Measurements from ENCODE around the gene ACTN3. TPM values are rescaled to one million over a fixed set of nuclear protein-coding genes. Genes with fewer than 3 reads are reported as not detected.

Gene ACTN3
- total RNA-seq (under 1 TPM in 5 of 7 donors, not detected in 2; 0.11 to 0.28 (median 0.25) TPM), polyA plus RNA-seq (under 1 TPM in 1 of 2 donors, not detected in 1; 0.22 TPM)
- long read RNA-seq, donor 1, partial matches to known transcripts: 0 of 1 reads
- long read RNA-seq, donor 1, other reads (novel, unspliced or antisense): 0 of 1 reads
- long read RNA-seq, donor 2: 0 reads
- long read RNA-seq, donor 3: 0 reads

GRCh38 chr11:66546368-66546965, at the start of gene ACTN3:
ACTN3 (plus strand) TSS chr11:66546903; CDS start chr11:66546938, 35 bp downstream.
- Histone ChIP-seq H3K4me3 (peak within 1 kb of the TSS; percentile 86), H3K4me1 (ENCODE audit: insufficient read depth) (peaks cover 2% of the 10 kb centered on the region), H3K9me3 (no peaks in the 10 kb centered on the region), H3K36me3 (no peaks in the 10 kb centered on the region), H3K27me3 (no peaks in the 10 kb centered on the region), H3K27ac (no peak within 1 kb of the TSS)
- peak; percentile 42 to 71 (median 50) for DNase-seq
- intact Hi-C loops (cut with DNase I): no loop called here
- TF ChIP-seq POLR2A (IDR thresholded peaks at IDR 0.05) (no peak), EP300 (IDR thresholded peaks at IDR 0.05) (no peak), CTCF (IDR thresholded peaks at IDR 0.05) (no peak)
- WGBS, 3 donors: 0 to 3% (median 1%) methylated on average over 33 to 37 of the region's 37 CpGs

GRCh38 chr11:66497206-66497605, 49.5 kb upstream of the ACTN3 start:
- Histone ChIP-seq H3K36me3 (no peaks in the 10 kb centered on the region), H3K9me3 (no peaks in the 10 kb centered on the region), H3K4me3 (no peak overlapping the region), H3K27ac (no peak overlapping the region), H3K4me1 (ENCODE audit: insufficient read depth) (no peaks in the 10 kb centered on the region), H3K27me3 (no peaks in the 10 kb centered on the region)
- 95 to 96% (median 96%) methylated on average over 16 of the region's 16 CpGs for WGBS, 3 donors
- no peak for TF ChIP-seq EP300 (IDR thresholded peaks at IDR 0.05)
- TF ChIP-seq CTCF (IDR thresholded peaks at IDR 0.05): no peak
- no peak for TF ChIP-seq POLR2A (IDR thresholded peaks at IDR 0.05)
- intact Hi-C loops (cut with DNase I): no loop called here
- DNase-seq: no peak

GRCh38 chr11:66498506-66498905, 48.2 kb upstream of the ACTN3 start:
- Histone ChIP-seq H3K4me1 (ENCODE audit: insufficient read depth) (no peaks in the 10 kb centered on the region), H3K27ac (no peak overlapping the region), H3K36me3 (no peaks in the 10 kb centered on the region), H3K27me3 (no peaks in the 10 kb centered on the region), H3K9me3 (no peaks in the 10 kb centered on the region), H3K4me3 (no peak overlapping the region)
- intact Hi-C loops (cut with DNase I): no loop called here
- no peak for TF ChIP-seq POLR2A (IDR thresholded peaks at IDR 0.05)
- TF ChIP-seq CTCF (IDR thresholded peaks at IDR 0.05): no peak
- TF ChIP-seq EP300 (IDR thresholded peaks at IDR 0.05): no peak
- WGBS, 3 donors: 83 to 89% (median 86%) methylated on average over 5 of the region's 5 CpGs
- DNase-seq: no peak

- intact Hi-C loops (cut with DNase I): no loop called here
- Histone ChIP-seq H3K36me3 (no peaks in the 10 kb centered on the region), H3K27me3 (no peaks in the 10 kb centered on the region), H3K27ac (no peak overlapping the region), H3K4me3 (no peak overlapping the region), H3K4me1 (ENCODE audit: insufficient read depth) (no peaks in the 10 kb centered on the region), H3K9me3 (no peaks in the 10 kb centered on the region)
- DNase-seq: no peak
- TF ChIP-seq CTCF (IDR thresholded peaks at IDR 0.05): no peak
- TF ChIP-seq EP300 (IDR thresholded peaks at IDR 0.05): no peak
- no peak for TF ChIP-seq POLR2A (IDR thresholded peaks at IDR 0.05)
- WGBS, 3 donors: 0 to 88% (median 86%) methylated on average over 1 of the region's 1 CpG
Measured at GRCh38 chr11:66505276-66505816, 41.4 kb upstream of the ACTN3 start.
